OCI-LY3 (cell line): ENCODE results near the gene KLHL40.

Experiments
- EZH2phosphoT487 ChIP-seq: fragments of 200-600 bp; shearing (Covaris generic); IDR thresholded peaks from 2 replicates; pipeline ENCODE4 v1.6.1; 2018; ENCODE audit warnings: antibody characterized with exemption, mixed run types, low read depth
- TF ChIP-seq, protein P1 (sequence below): fragments of 200-600, 300-600 bp; sonication (generic); IDR thresholded peaks from 2 replicates; pipeline ENCODE4 v1.5.1; 2014; ENCODE audit warnings: antibody characterized with exemption, low read length, low read depth

- TF ChIP-seq, protein P1, sequence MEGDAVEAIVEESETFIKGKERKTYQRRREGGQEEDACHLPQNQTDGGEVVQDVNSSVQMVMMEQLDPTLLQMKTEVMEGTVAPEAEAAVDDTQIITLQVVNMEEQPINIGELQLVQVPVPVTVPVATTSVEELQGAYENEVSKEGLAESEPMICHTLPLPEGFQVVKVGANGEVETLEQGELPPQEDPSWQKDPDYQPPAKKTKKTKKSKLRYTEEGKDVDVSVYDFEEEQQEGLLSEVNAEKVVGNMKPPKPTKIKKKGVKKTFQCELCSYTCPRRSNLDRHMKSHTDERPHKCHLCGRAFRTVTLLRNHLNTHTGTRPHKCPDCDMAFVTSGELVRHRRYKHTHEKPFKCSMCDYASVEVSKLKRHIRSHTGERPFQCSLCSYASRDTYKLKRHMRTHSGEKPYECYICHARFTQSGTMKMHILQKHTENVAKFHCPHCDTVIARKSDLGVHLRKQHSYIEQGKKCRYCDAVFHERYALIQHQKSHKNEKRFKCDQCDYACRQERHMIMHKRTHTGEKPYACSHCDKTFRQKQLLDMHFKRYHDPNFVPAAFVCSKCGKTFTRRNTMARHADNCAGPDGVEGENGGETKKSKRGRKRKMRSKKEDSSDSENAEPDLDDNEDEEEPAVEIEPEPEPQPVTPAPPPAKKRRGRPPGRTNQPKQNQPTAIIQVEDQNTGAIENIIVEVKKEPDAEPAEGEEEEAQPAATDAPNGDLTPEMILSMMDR = no peak
- no peak for TF ChIP-seq EZH2phosphoT487
Measured at GRCh38 chr3:42725454-42725853, 40.1 kb downstream of the KLHL40 start.
